Dendritic cell treated with granulocyte-macrophage colony-stimulating factor and Interleukin-4, amounts not matched to agents 40 ng/mL and 50 ng/mL, for 4 days (primary cell): ENCODE measurements around the gene RAB4A.

Source experiments
- H3K27ac Mint-ChIP-seq: one replicate; pipeline ENCODE4 v1.8.0; 2022; ENCODE audit warnings: mild to moderate bottlenecking, mixed read lengths
- H3K27me3 Mint-ChIP-seq: one replicate; pipeline ENCODE4 v1.8.0; 2022; ENCODE audit warnings: mild to moderate bottlenecking, mixed read lengths
- H3K36me3 Mint-ChIP-seq: one replicate; pipeline ENCODE4 v1.8.0; 2022; ENCODE audit warnings: low read depth, mixed read lengths
- H3K4me1 Mint-ChIP-seq: one replicate; pipeline ENCODE4 v1.8.0; 2022; ENCODE audit warnings: low read depth, mixed read lengths
- H3K4me3 Mint-ChIP-seq: one replicate; pipeline ENCODE4 v1.8.0; 2022; ENCODE audit warnings: mild to moderate bottlenecking, moderate library complexity, mixed read lengths
- H3K9me3 Mint-ChIP-seq: one replicate; pipeline ENCODE4 v1.8.0; 2022; ENCODE audit warnings: mixed read lengths
- intact Hi-C: fragments of 100-400 bp; cut with micrococcal nuclease; formaldehyde crosslinking; loops from one replicate; pipeline ENCODE4 v1.15.0; 2022

Gene RAB4A

GRCh38 chr1:229231754-229232119, 39.2 kb upstream of the RAB4A start:
- Mint-ChIP-seq H3K36me3 (no peaks in the 10 kb centered on the region), H3K9me3 (no peaks in the 10 kb centered on the region), H3K27me3 (peaks cover 11% of the 10 kb centered on the region), H3K4me3 (no peak overlapping the region), H3K27ac (peak overlapping the region; percentile 89), H3K4me1 (peaks cover 51% of the 10 kb centered on the region)
- intact Hi-C loops, result loop anchor here (5.0 kb wide), 1 partner anchor 494 kb away; the partner anchor contains the start of gene RHOU

GRCh38 chr1:229234870-229235472, 35.9 kb upstream of the RAB4A start:
- H3K4me1 Mint-ChIP-seq, result peaks cover 28% of the 10 kb centered on the region
- H3K36me3 Mint-ChIP-seq, result no peaks in the 10 kb centered on the region
- no peak overlapping the region for H3K4me3 Mint-ChIP-seq
- intact Hi-C loops, result loop anchor here (5.0 kb wide), 1 partner anchor 498 kb away; the partner anchor contains the start of gene RHOU
- no peaks in the 10 kb centered on the region for H3K9me3 Mint-ChIP-seq
- no peak overlapping the region for H3K27ac Mint-ChIP-seq
- peaks cover 5% of the 10 kb centered on the region for H3K27me3 Mint-ChIP-seq

GRCh38 chr1:229237320-229237719, 33.6 kb upstream of the RAB4A start:
- Mint-ChIP-seq H3K36me3 (no peaks in the 10 kb centered on the region), H3K9me3 (no peaks in the 10 kb centered on the region), H3K27ac (no peak overlapping the region), H3K4me3 (no peak overlapping the region), H3K27me3 (peaks cover 5% of the 10 kb centered on the region), H3K4me1 (peaks cover 4% of the 10 kb centered on the region)
- intact Hi-C loops, result no loop called here

GRCh38 chr1:229238231-229238630, 32.7 kb upstream of the RAB4A start:
- Mint-ChIP-seq H3K4me1 (no peaks in the 10 kb centered on the region), H3K4me3 (no peak overlapping the region), H3K36me3 (no peaks in the 10 kb centered on the region), H3K9me3 (peaks cover 1% of the 10 kb centered on the region), H3K27ac (no peak overlapping the region), H3K27me3 (peaks cover 5% of the 10 kb centered on the region)
- intact Hi-C loops, result no loop called here

- Mint-ChIP-seq H3K27me3 (peaks cover 4% of the 10 kb centered on the region), H3K4me3 (no peak overlapping the region), H3K4me1 (no peaks in the 10 kb centered on the region), H3K36me3 (no peaks in the 10 kb centered on the region), H3K9me3 (peaks cover 8% of the 10 kb centered on the region), H3K27ac (no peak overlapping the region)
- intact Hi-C loops, result no loop called here
These were observed 32.1 kb upstream of the RAB4A start for GRCh38 chr1:229238674-229239415.

GRCh38 chr1:229240532-229240931, 30.4 kb upstream of the RAB4A start:
- peaks cover 16% of the 10 kb centered on the region for H3K9me3 Mint-ChIP-seq
- no peaks in the 10 kb centered on the region for H3K27me3 Mint-ChIP-seq
- no peaks in the 10 kb centered on the region for H3K4me1 Mint-ChIP-seq
- no peak overlapping the region for H3K4me3 Mint-ChIP-seq
- H3K36me3 Mint-ChIP-seq, result no peaks in the 10 kb centered on the region
- intact Hi-C loops, result no loop called here
- H3K27ac Mint-ChIP-seq, result no peak overlapping the region

- no peaks in the 10 kb centered on the region for H3K4me1 Mint-ChIP-seq
- H3K27ac Mint-ChIP-seq, result no peak overlapping the region
- peaks cover 16% of the 10 kb centered on the region for H3K9me3 Mint-ChIP-seq
- intact Hi-C loops, result no loop called here
- H3K4me3 Mint-ChIP-seq, result no peak overlapping the region
- no peaks in the 10 kb centered on the region for H3K27me3 Mint-ChIP-seq
- H3K36me3 Mint-ChIP-seq, result no peaks in the 10 kb centered on the region
These were observed 29.5 kb upstream of the RAB4A start for GRCh38 chr1:229241390-229241789.

GRCh38 chr1:229243638-229244037, 27.3 kb upstream of the RAB4A start:
- no peaks in the 10 kb centered on the region for H3K36me3 Mint-ChIP-seq
- peaks cover 16% of the 10 kb centered on the region for H3K9me3 Mint-ChIP-seq
- no peak overlapping the region for H3K4me3 Mint-ChIP-seq
- H3K27me3 Mint-ChIP-seq, result no peaks in the 10 kb centered on the region
- no peak overlapping the region for H3K27ac Mint-ChIP-seq
- intact Hi-C loops, result no loop called here
- peaks cover 1% of the 10 kb centered on the region for H3K4me1 Mint-ChIP-seq

- intact Hi-C loops, result no loop called here
- H3K4me1 Mint-ChIP-seq, result peaks cover 6% of the 10 kb centered on the region
- H3K9me3 Mint-ChIP-seq, result peaks cover 16% of the 10 kb centered on the region
- no peaks in the 10 kb centered on the region for H3K36me3 Mint-ChIP-seq
- H3K27me3 Mint-ChIP-seq, result no peaks in the 10 kb centered on the region
- no peak overlapping the region for H3K4me3 Mint-ChIP-seq
- H3K27ac Mint-ChIP-seq, result no peak overlapping the region
These were observed 26.8 kb upstream of the RAB4A start for GRCh38 chr1:229244091-229244490.

- Mint-ChIP-seq H3K36me3 (no peaks in the 10 kb centered on the region), H3K9me3 (peaks cover 16% of the 10 kb centered on the region), H3K27ac (no peak overlapping the region), H3K4me3 (no peak overlapping the region), H3K4me1 (peaks cover 38% of the 10 kb centered on the region), H3K27me3 (peaks cover 1% of the 10 kb centered on the region)
- intact Hi-C loops, result no loop called here
These were observed 23.0 kb upstream of the RAB4A start for GRCh38 chr1:229247871-229248270.

GRCh38 chr1:229248821-229249817, 21.8 kb upstream of the RAB4A start:
- no peak overlapping the region for H3K4me3 Mint-ChIP-seq
- intact Hi-C loops, result no loop called here
- H3K36me3 Mint-ChIP-seq, result no peaks in the 10 kb centered on the region
- peak overlapping the region; percentile 54 for H3K27ac Mint-ChIP-seq
- peaks cover 6% of the 10 kb centered on the region for H3K9me3 Mint-ChIP-seq
- H3K27me3 Mint-ChIP-seq, result peaks cover 1% of the 10 kb centered on the region
- peaks cover 45% of the 10 kb centered on the region for H3K4me1 Mint-ChIP-seq

GRCh38 chr1:229249854-229250644, 20.9 kb upstream of the RAB4A start:
- Mint-ChIP-seq H3K27ac (peak overlapping the region; percentile 54), H3K27me3 (peaks cover 1% of the 10 kb centered on the region), H3K4me1 (peaks cover 45% of the 10 kb centered on the region), H3K36me3 (no peaks in the 10 kb centered on the region), H3K9me3 (no peaks in the 10 kb centered on the region), H3K4me3 (no peak overlapping the region)
- intact Hi-C loops, result loop anchor here (10.0 kb wide), 2 partner anchors 205 to 585 kb away; no protein-coding TSS in a partner anchor

- Mint-ChIP-seq H3K4me3 (no peak overlapping the region), H3K36me3 (no peaks in the 10 kb centered on the region), H3K4me1 (peaks cover 45% of the 10 kb centered on the region), H3K27me3 (peaks cover 1% of the 10 kb centered on the region), H3K27ac (no peak overlapping the region), H3K9me3 (no peaks in the 10 kb centered on the region)
- intact Hi-C loops, result loop anchor here (10.0 kb wide), 2 partner anchors 204 to 586 kb away; no protein-coding TSS in a partner anchor
These were observed 19.7 kb upstream of the RAB4A start for GRCh38 chr1:229251185-229251584.
